GM23248 (cell line): ENCODE results near the gene NEGR1. TPM values are rescaled to one million over a fixed set of nuclear protein-coding genes. Genes with fewer than 3 reads are reported as not detected.

ENCODE experiments used
- DNase-seq: peaks from one replicate; pipeline ENCODE4 v3.0.0-alpha.2; 2015
- H2AFZ ChIP-seq: fragments of 200-600 bp; sonication (generic); 2 replicates; pipeline ENCODE4 v1.6.1; 2016; ENCODE audit warnings: antibody characterized with exemption
- H3F3A ChIP-seq: fragments of 200-600 bp; sonication (generic); 2 replicates; pipeline ENCODE4 v1.6.1; 2016; ENCODE audit warnings: mild to moderate bottlenecking, antibody characterized with exemption, mixed run types; ENCODE audit not compliant: insufficient read depth
- H3K27ac ChIP-seq: fragments of 200-600 bp; sonication (generic); 2 replicates; pipeline ENCODE4 v1.5.1; 2016; ENCODE audit warnings: mild to moderate bottlenecking
- H3K27me3 ChIP-seq: fragments of 200-600 bp; sonication (generic); replicated peaks from 2 replicates; pipeline ENCODE4 v1.6.1; 2016; ENCODE audit warnings: mild to moderate bottlenecking; ENCODE audit not compliant: insufficient read depth
- H3K36me3 ChIP-seq: fragments of 200-600 bp; sonication (generic); 2 replicates; pipeline ENCODE4 v1.6.1; 2016; ENCODE audit warnings: low read depth, mild to moderate bottlenecking
- H3K4me1 ChIP-seq: fragments of 200-600 bp; sonication (generic); 2 replicates; pipeline ENCODE4 v1.6.1; 2016; ENCODE audit warnings: mild to moderate bottlenecking; ENCODE audit not compliant: insufficient read depth
- H3K4me2 ChIP-seq: fragments of 200-600 bp; sonication (generic); one replicate; pipeline ENCODE4 v1.6.1; 2016; ENCODE audit warnings: mild to moderate bottlenecking; ENCODE audit not compliant: unreplicated experiment
- H3K4me3 ChIP-seq: fragments of 200-600 bp; sonication (generic); 2 replicates; pipeline ENCODE4 v1.5.1; 2016; ENCODE audit warnings: mild to moderate bottlenecking
- H3K79me2 ChIP-seq: fragments of 200-600 bp; sonication (generic); 2 replicates; pipeline ENCODE4 v1.6.1; 2016; ENCODE audit warnings: mild to moderate bottlenecking; ENCODE audit not compliant: insufficient read depth
- H3K9ac ChIP-seq: fragments of 200-600 bp; sonication (generic); 2 replicates; pipeline ENCODE4 v1.6.1; 2016; ENCODE audit warnings: mild to moderate bottlenecking
- H3K9me2 ChIP-seq: fragments of 200-600 bp; sonication (generic); 2 replicates; pipeline ENCODE4 v1.6.1; 2016; ENCODE audit warnings: mixed run types, mild to moderate bottlenecking, moderate library complexity; ENCODE audit not compliant: insufficient read depth
- H3K9me3 ChIP-seq: fragments of 200-600 bp; sonication (generic); one replicate; pipeline ENCODE4 v1.6.1; 2017; ENCODE audit warnings: low read depth
- H4K20me1 ChIP-seq: fragments of 200-600 bp; sonication (generic); 2 replicates; pipeline ENCODE4 v1.6.0; 2016; ENCODE audit not compliant: insufficient read depth
- EZH2 ChIP-seq: fragments of 200-600 bp; sonication (generic); IDR thresholded peaks from 2 replicates; pipeline ENCODE4 v1.6.1; 2018; ENCODE audit warnings: antibody characterized with exemption, mild to moderate bottlenecking; ENCODE audit not compliant: insufficient read depth, poor library complexity, severe bottlenecking
- EZH2phosphoT487 ChIP-seq: fragments of 200-600 bp; sonication (generic); IDR thresholded peaks from 2 replicates; pipeline ENCODE4 v1.6.1; 2018; ENCODE audit warnings: antibody characterized with exemption, moderate library complexity, mild to moderate bottlenecking, low read depth; ENCODE audit not compliant: insufficient read depth
- WGBS, 2 experiments: methylation state at CpG; one replicate each; pipeline ENCODE4 v1.1.6; 2015 to 2017; ENCODE audit warnings: low lambda C conversion rate in 2 of 2, low coverage in 1 of 2; ENCODE audit errors: missing lambda C conversion rate in 2 of 2; 5-methylcytosine and 5-hydroxymethylcytosine counted together
- in situ Hi-C: fragments of 300-500 bp; cut with MboI; formaldehyde crosslinking; loops from 2 replicates; pipeline ENCODE4 v1.15.0; 2020
- polyA plus RNA-seq: library from polyadenylated mRNA; unstranded; fragments of >200 nt; fragmentation: Nextera tagmentation; extraction: Ambion mirVana; gene quantifications from 2 replicates; pipeline ENCODE4 v1.2.1, GENCODE V29; 2016
- total RNA-seq: library from RNA; depleted of rRNA; stranded (reverse); fragments of >200 nt; shearing (Covaris generic); gene quantifications from 2 replicates; pipeline ENCODE4 v1.2.3, GENCODE V29; 2014; rRNA removed

NEGR1 gene
- total RNA-seq, result 15.7 and 20.0 TPM in 2 replicates
- polyA plus RNA-seq, result 12.2 and 14.3 TPM in 2 replicates

GRCh38 chr1:72282271-72283021 is at the start of gene NEGR1:
NEGR1 (minus strand) TSS chr1:72282539.
- peaks cover 38% of the 10 kb centered on the region for H3F3A ChIP-seq
- peak within 1 kb of the TSS; percentile 99 for H2AFZ ChIP-seq
- TF ChIP-seq EZH2phosphoT487 (no peak), EZH2 (no peak)
- WGBS, 2 experiments, result 1 to 2% methylated on average over 40 to 54 of the region's 54 CpGs
- no peaks in the 10 kb centered on the region for H3K36me3 ChIP-seq
- peak; percentile 99 for DNase-seq
- in situ Hi-C loops, result no loop called here
- no peaks in the 10 kb centered on the region for H3K9me2 ChIP-seq
- no peaks in the 10 kb centered on the region for H3K27me3 ChIP-seq
- peak within 1 kb of the TSS; percentile 96 for H3K4me3 ChIP-seq
- H3K9ac ChIP-seq, result peak within 1 kb of the TSS; percentile 98
- no peaks in the 10 kb centered on the region for H4K20me1 ChIP-seq
- H3K27ac ChIP-seq, result peak within 1 kb of the TSS; percentile 99
- no peaks in the 10 kb centered on the region for H3K9me3 ChIP-seq
- H3K4me2 ChIP-seq, result peak within 1 kb of the TSS; percentile 95
- H3K4me1 ChIP-seq, result peaks cover 39% of the 10 kb centered on the region
- H3K79me2 ChIP-seq, result peaks cover 31% of the 10 kb centered on the region

GRCh38 chr1:72326494-72326893 is 44.2 kb upstream of the NEGR1 start:
- Histone ChIP-seq H4K20me1 (no peaks in the 10 kb centered on the region), H3K9me3 (no peaks in the 10 kb centered on the region), H3K27me3 (no peaks in the 10 kb centered on the region), H3K4me2 (no peak overlapping the region), H3F3A (no peaks in the 10 kb centered on the region), H3K79me2 (no peaks in the 10 kb centered on the region), H2AFZ (no peak overlapping the region), H3K9me2 (no peaks in the 10 kb centered on the region), H3K9ac (no peak overlapping the region), H3K27ac (no peak overlapping the region), H3K36me3 (no peaks in the 10 kb centered on the region), H3K4me3 (no peak overlapping the region), H3K4me1 (no peaks in the 10 kb centered on the region)
- TF ChIP-seq EZH2 (no peak), EZH2phosphoT487 (no peak)
- DNase-seq, result no peak
- 44 to 49% methylated on average over 2 of the region's 2 CpGs for WGBS, 2 experiments
- in situ Hi-C loops, result no loop called here

GRCh38 chr1:72324451-72324850 is 42.1 kb upstream of the NEGR1 start:
- Histone ChIP-seq H3K27me3 (no peaks in the 10 kb centered on the region), H3K79me2 (no peaks in the 10 kb centered on the region), H3K9me2 (no peaks in the 10 kb centered on the region), H2AFZ (no peak overlapping the region), H3K4me1 (no peaks in the 10 kb centered on the region), H4K20me1 (no peaks in the 10 kb centered on the region), H3K9ac (no peak overlapping the region), H3K4me2 (no peak overlapping the region), H3K4me3 (no peak overlapping the region), H3F3A (no peaks in the 10 kb centered on the region), H3K36me3 (no peaks in the 10 kb centered on the region), H3K9me3 (no peaks in the 10 kb centered on the region), H3K27ac (no peak overlapping the region)
- WGBS, 2 experiments, result 94% methylated on average over 1 of the region's 1 CpG; no CpG with 5 or more reads in 1 of the 2 experiments
- no peak for DNase-seq
- TF ChIP-seq EZH2phosphoT487, result no peak
- TF ChIP-seq EZH2, result no peak
- in situ Hi-C loops, result no loop called here

GRCh38 chr1:72322910-72323309 is 40.6 kb upstream of the NEGR1 start:
- Histone ChIP-seq H3K27me3 (no peaks in the 10 kb centered on the region), H3F3A (no peaks in the 10 kb centered on the region), H2AFZ (no peak overlapping the region), H3K9ac (no peak overlapping the region), H3K36me3 (no peaks in the 10 kb centered on the region), H3K79me2 (no peaks in the 10 kb centered on the region), H3K4me1 (no peaks in the 10 kb centered on the region), H3K4me2 (no peak overlapping the region), H3K27ac (no peak overlapping the region), H3K9me3 (no peaks in the 10 kb centered on the region), H3K4me3 (no peak overlapping the region), H3K9me2 (no peaks in the 10 kb centered on the region), H4K20me1 (no peaks in the 10 kb centered on the region)
- TF ChIP-seq EZH2phosphoT487, result no peak
- TF ChIP-seq EZH2, result no peak
- DNase-seq, result no peak
- 91 to 92% methylated on average over 2 to 3 of the region's 3 CpGs for WGBS, 2 experiments
- in situ Hi-C loops, result no loop called here
